HepG2 (cell line): ENCODE measurements around the gene F2RL3. TPM values are rescaled to one million over a fixed set of nuclear protein-coding genes. Genes with fewer than 3 reads are reported as not detected.

Experiments used
- ATAC-seq: fragments of 200-7000 bp; cut with Tn5 transposase; 3 replicates; pipeline ENCODE4 v1.9.1; 2020; ENCODE audit warnings: mild to moderate bottlenecking, moderate library complexity
- BruUV-seq: library from RNA; stranded (reverse); fragments of 400-500 nt; replicated peaks from 2 replicates; lab custom pipeline; 2021; lab: Mats Ljungman, UMichigan
- CTCF ChIA-PET: fragments of 300-600 bp; formaldehyde crosslinking; extraction: SDS; loops from one replicate; lab custom pipeline; 2021; ENCODE audit warnings: low total read pairs, inconsistent platforms, low intra/inter-chr PET ratio; lab: Yijun Ruan, JAX
- POLR2A ChIA-PET: fragments of 350-600 bp; sonication (Branson Sonifier 250); formaldehyde crosslinking; loops from one replicate; lab custom pipeline; 2020; ENCODE audit warnings: antibody characterized with exemption, inconsistent platforms; lab: Yijun Ruan, JAX
- DNase-seq: peaks from one replicate; pipeline ENCODE4 v3.0.0-alpha.2; 2015; ENCODE audit warnings: low spot score
- FAIRE-seq: peaks from 3 replicates; lab custom pipeline; 2011; peaks lifted over from hg19 to GRCh38; lab: Jason Lieb, UNC
- H2AFZ ChIP-seq: one replicate; pipeline ENCODE4 v1.6.1; 2011; ENCODE audit warnings: low read length, inconsistent platforms
- H3K27ac ChIP-seq: fragments of 300-600 bp; 3 replicates; pipeline ENCODE4 v1.8.0; 2011; ENCODE audit warnings: mixed run types, mild to moderate bottlenecking, mixed read lengths, low read length, inconsistent platforms; ENCODE audit not compliant: insufficient read depth; ENCODE audit errors: extremely low read length
- H3K27me3 ChIP-seq, 2 experiments: fragments of 200-600 bp in 1 of 2; 2 replicates in 1 of 2; 3 replicates in 1 of 2; pipeline versions ENCODE4 v1.6.0 to v1.8.0; 2011; ENCODE audit warnings: low read length in 2 of 2, mild to moderate bottlenecking in 2 of 2, moderate library complexity in 2 of 2, inconsistent platforms in 1 of 2; ENCODE audit not compliant: insufficient read depth in 2 of 2, control insufficient read depth in 1 of 2
- H3K36me3 ChIP-seq, 2 experiments: fragments of 200-600 bp in 1 of 2; replicated peaks in 1 of 2; 2 replicates in 1 of 2; 3 replicates in 1 of 2; pipeline versions ENCODE4 v1.5.1 to v1.8.0; 2011; ENCODE audit warnings: low read length in 2 of 2, inconsistent platforms in 1 of 2; ENCODE audit not compliant: insufficient read depth in 2 of 2, control insufficient read depth in 1 of 2
- H3K4me1 ChIP-seq: 2 replicates; pipeline ENCODE4 v1.5.1; 2012; ENCODE audit warnings: low read length, inconsistent platforms; ENCODE audit not compliant: insufficient read depth
- H3K4me2 ChIP-seq: 2 replicates; pipeline ENCODE4 v1.6.0; 2011; ENCODE audit warnings: low read depth, low read length, inconsistent platforms
- H3K4me3 ChIP-seq, 3 experiments: fragments of 200-600 bp in 1 of 3; sonication (generic), shearing (Covaris generic) in 1 of 3; replicated peaks in 1 of 3; 2 replicates each; pipeline ENCODE4 v1.5.1; 2011 to 2016; ENCODE audit warnings: low read length in 3 of 3, inconsistent platforms in 2 of 3, low read depth in 2 of 3, mild to moderate bottlenecking in 2 of 3, control low read depth in 1 of 3, mixed read lengths in 1 of 3; ENCODE audit not compliant: insufficient read depth in 1 of 3
- H3K79me2 ChIP-seq: one replicate; pipeline ENCODE4 v1.6.1; 2011; ENCODE audit warnings: low read length, inconsistent platforms; ENCODE audit not compliant: insufficient read depth
- H3K9ac ChIP-seq: 2 replicates; pipeline ENCODE4 v1.6.0; 2011; ENCODE audit warnings: mild to moderate bottlenecking, low read depth, low read length, inconsistent platforms; ENCODE audit not compliant: insufficient read depth
- H3K9me3 ChIP-seq: 2 replicates; pipeline ENCODE4 v1.5.1; 2012; ENCODE audit warnings: mild to moderate bottlenecking, low read length
- H4K20me1 ChIP-seq: 2 replicates; pipeline ENCODE4 v1.6.0; 2011; ENCODE audit warnings: inconsistent platforms, mild to moderate bottlenecking, low read length, moderate library complexity; ENCODE audit not compliant: insufficient read depth
- ATF1 ChIP-seq: IDR thresholded peaks from 2 replicates; pipeline ENCODE4 v1.6.1; 2016; ENCODE audit warnings: mild to moderate bottlenecking, control low read depth
- ATF7 ChIP-seq, 2 experiments: fragments of 450-650 bp in 1 of 2; sonication (generic) in 1 of 2; formaldehyde crosslinking in 1 of 2; IDR thresholded peaks; 2 replicates each; pipeline versions ENCODE4 v1.4.0 to v1.6.1; 2016 to 2020; ENCODE audit warnings: antibody characterized with exemption in 1 of 2, mild to moderate bottlenecking in 1 of 2, missing genetic modification reagents in 1 of 2
- FOXA3 ChIP-seq: IDR thresholded peaks from 2 replicates; pipeline ENCODE4 v1.6.1; 2016; ENCODE audit warnings: missing genetic modification reagents, missing compliant biosample characterization
- GFI1 ChIP-seq: sonication (generic); formaldehyde crosslinking; IDR thresholded peaks from 2 replicates; pipeline ENCODE4 v1.5.0; 2020; ENCODE audit warnings: missing genetic modification reagents, mild to moderate bottlenecking, borderline replicate concordance
- HNF4A ChIP-seq: sonication (generic); formaldehyde crosslinking; IDR thresholded peaks from 2 replicates; pipeline ENCODE4 v1.4.0; 2020; ENCODE audit warnings: missing genetic modification reagents
- IRF1 ChIP-seq: sonication (generic); formaldehyde crosslinking; IDR thresholded peaks from 2 replicates; pipeline ENCODE4 v1.4.0; 2020; ENCODE audit warnings: low read depth, mild to moderate bottlenecking, missing genetic modification reagents
- KLF11 ChIP-seq: IDR thresholded peaks from 2 replicates; pipeline ENCODE4 v1.6.1; 2016; ENCODE audit warnings: missing compliant biosample characterization
- MXD3 ChIP-seq: IDR thresholded peaks from 2 replicates; pipeline ENCODE4 v1.6.1; 2016; ENCODE audit warnings: mild to moderate bottlenecking, missing biosample characterization, missing genetic modification reagents
- TBX2 ChIP-seq: sonication (generic); formaldehyde crosslinking; IDR thresholded peaks from 2 replicates; pipeline ENCODE4 v1.5.0; 2020; ENCODE audit warnings: missing genetic modification reagents, mild to moderate bottlenecking, borderline replicate concordance
- TIGD3 ChIP-seq: sonication (generic); formaldehyde crosslinking; IDR thresholded peaks from 2 replicates; pipeline ENCODE4 v1.5.1; 2020; ENCODE audit warnings: mild to moderate bottlenecking, missing genetic modification reagents, borderline replicate concordance
- ZBTB21 ChIP-seq: sonication (generic); formaldehyde crosslinking; IDR thresholded peaks from 2 replicates; pipeline ENCODE4 v1.4.0; 2020; ENCODE audit warnings: missing genetic modification reagents
- ZNF260 ChIP-seq: sonication (generic); formaldehyde crosslinking; IDR thresholded peaks from 2 replicates; pipeline ENCODE4 v1.4.0; 2020; ENCODE audit warnings: missing genetic modification reagents, low read depth, mild to moderate bottlenecking, borderline replicate concordance
- ZNF281 ChIP-seq: sonication (generic); formaldehyde crosslinking; IDR thresholded peaks from 2 replicates; pipeline ENCODE4 v1.4.0; 2020; ENCODE audit warnings: missing genetic modification reagents, borderline replicate concordance
- WGBS: methylation state at CpG from one replicate; pipeline ENCODE4 v1.1.6; 2017; ENCODE audit warnings: low lambda C conversion rate; 5-methylcytosine and 5-hydroxymethylcytosine counted together
- in situ Hi-C: cut with HindIII; loops from 2 replicates; pipeline ENCODE4 v1.10.0; 2017; ENCODE audit warnings: low pct_unique_long_range_greater_than_20kb; ENCODE audit not compliant: extremely low pct_ligation_motif_present
- intact Hi-C: fragments of 100-400 bp; cut with micrococcal nuclease; formaldehyde crosslinking; loops from one replicate; pipeline ENCODE4 v1.10.0; 2022; ENCODE audit not compliant: unreplicated experiment
- polyA plus RNA-seq, 8 experiments: library from polyadenylated mRNA; depleted of rRNA in 3 of 8; stranded (reverse) in 7 of 8; unstranded in 1 of 8; fragments of >200 nt; fragmentation: Illumina TruSeq in 4 of 8; extraction: Trizol in 4 of 8; gene quantifications; 2 replicates each; pipeline versions ENCODE4 v1.2.1 to v1.2.3, GENCODE V29; 2011 to 2016; ENCODE audit warnings: low read depth in 4 of 8, missing spikeins in 1 of 8, mixed read lengths in 1 of 8; ENCODE audit not compliant: insufficient read depth in 1 of 8
- total RNA-seq, 5 experiments: library from RNA; depleted of rRNA; stranded (reverse); fragments of >200 nt; fragmentation: Illumina TruSeq; extraction: Trizol; gene quantifications; 2 replicates each; pipeline ENCODE4 v1.2.3, GENCODE V29; 2016; ENCODE audit warnings: low read depth in 1 of 5
- TF ChIP-seq, protein P1 (sequence below): fragments of 450-650 bp; IDR thresholded peaks from 2 replicates; pipeline ENCODE4 v1.6.1; 2016
- TF ChIP-seq, protein P2 (sequence below): sonication (generic); formaldehyde crosslinking; IDR thresholded peaks from 2 replicates; pipeline ENCODE4 v1.4.0; 2020; ENCODE audit warnings: mild to moderate bottlenecking, missing genetic modification reagents

Gene F2RL3
- total and polyA plus RNA-seq, 2 of the 13 experiments (the other 11 are each of a cell fraction or from before 2014, with no cell fraction given): not detected

DNA sequence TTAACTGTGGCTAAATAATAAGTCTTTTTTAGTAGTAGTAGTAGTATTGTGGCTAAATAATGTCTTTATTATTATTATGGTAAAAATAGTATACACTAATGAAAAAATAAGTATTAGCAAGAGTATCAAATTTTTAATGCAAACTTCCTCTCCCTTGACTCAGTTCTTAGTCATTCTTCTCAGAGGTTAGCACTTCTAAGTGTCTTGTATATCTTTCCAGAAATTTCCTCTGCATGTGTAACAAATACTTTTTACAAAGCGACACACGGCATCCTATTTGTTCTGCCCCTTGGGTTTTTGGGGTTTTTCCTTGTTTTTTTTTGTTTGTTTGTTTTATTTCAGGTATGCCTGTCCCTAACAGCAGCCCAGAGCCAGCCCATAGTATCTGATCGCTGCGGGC lies 38.7 kb upstream of the F2RL3 start:
- DNase-seq: no peak
- ATAC-seq: no peak
- Histone ChIP-seq H3K27me3 (no peaks in the 10 kb centered on the region), H3K9ac (no peak overlapping the region), H3K36me3 (peaks cover 27 to 90% of the 10 kb centered on the region in 2 experiments), H3K9me3 (no peaks in the 10 kb centered on the region), H3K79me2 (no peaks in the 10 kb centered on the region), H3K4me1 (no peaks in the 10 kb centered on the region), H2AFZ (no peak overlapping the region), H3K27ac (no peak overlapping the region), H3K4me3 (no peak overlapping the region), H3K4me2 (no peak overlapping the region), H4K20me1 (peaks cover 2% of the 10 kb centered on the region; the same call in 1 of the 2 replicates)
- ChIA-PET POLR2A (no interaction called here), CTCF (interaction anchor here (0.6 kb wide), 1 partner anchor 375 kb away, joined by 4 read pairs; no protein-coding TSS in a partner anchor)
- TF ChIP-seq GFI1 (CRISPR knock-in tag) (no peak), ZNF281 (CRISPR knock-in tag) (no peak), ZBTB21 (CRISPR knock-in tag) (no peak), ZNF260 (no peak), MXD3 (no peak), FOXA3 (no peak), HNF4A (CRISPR knock-in tag) (no peak), KLF11 (CRISPR knock-in tag) (no peak), ATF1 (no peak), TBX2 (CRISPR knock-in tag) (no peak), ATF7 (IDR thresholded peaks at IDR 0.05) (no peak), ATF7 (CRISPR knock-in tag; IDR thresholded peaks at IDR 0.05) (no peak), IRF1 (CRISPR knock-in tag) (no peak), TIGD3 (no peak)
- TF ChIP-seq, protein P1, sequence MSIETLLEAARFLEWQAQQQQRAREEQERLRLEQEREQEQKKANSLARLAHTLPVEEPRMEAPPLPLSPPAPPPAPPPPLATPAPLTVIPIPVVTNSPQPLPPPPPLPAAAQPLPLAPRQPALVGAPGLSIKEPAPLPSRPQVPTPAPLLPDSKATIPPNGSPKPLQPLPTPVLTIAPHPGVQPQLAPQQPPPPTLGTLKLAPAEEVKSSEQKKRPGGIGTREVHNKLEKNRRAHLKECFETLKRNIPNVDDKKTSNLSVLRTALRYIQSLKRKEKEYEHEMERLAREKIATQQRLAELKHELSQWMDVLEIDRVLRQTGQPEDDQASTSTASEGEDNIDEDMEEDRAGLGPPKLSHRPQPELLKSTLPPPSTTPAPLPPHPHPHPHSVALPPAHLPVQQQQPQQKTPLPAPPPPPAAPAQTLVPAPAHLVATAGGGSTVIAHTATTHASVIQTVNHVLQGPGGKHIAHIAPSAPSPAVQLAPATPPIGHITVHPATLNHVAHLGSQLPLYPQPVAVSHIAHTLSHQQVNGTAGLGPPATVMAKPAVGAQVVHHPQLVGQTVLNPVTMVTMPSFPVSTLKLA: no peak
- TF ChIP-seq, protein P2, sequence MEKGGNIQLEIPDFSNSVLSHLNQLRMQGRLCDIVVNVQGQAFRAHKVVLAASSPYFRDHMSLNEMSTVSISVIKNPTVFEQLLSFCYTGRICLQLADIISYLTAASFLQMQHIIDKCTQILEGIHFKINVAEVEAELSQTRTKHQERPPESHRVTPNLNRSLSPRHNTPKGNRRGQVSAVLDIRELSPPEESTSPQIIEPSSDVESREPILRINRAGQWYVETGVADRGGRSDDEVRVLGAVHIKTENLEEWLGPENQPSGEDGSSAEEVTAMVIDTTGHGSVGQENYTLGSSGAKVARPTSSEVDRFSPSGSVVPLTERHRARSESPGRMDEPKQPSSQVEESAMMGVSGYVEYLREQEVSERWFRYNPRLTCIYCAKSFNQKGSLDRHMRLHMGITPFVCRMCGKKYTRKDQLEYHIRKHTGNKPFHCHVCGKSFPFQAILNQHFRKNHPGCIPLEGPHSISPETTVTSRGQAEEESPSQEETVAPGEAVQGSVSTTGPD (CRISPR knock-in tag): no peak
- in situ Hi-C loops: no loop called here
- intact Hi-C loops: no loop called here
- WGBS: 97% methylated on average over 4 of the region's 4 CpGs
- no peak for FAIRE-seq
- no TSS peak for BruUV-seq
